PC-9 (cell line): ENCODE measurements around the gene CHCHD5.
"Not testable (repeated sequence)": the region's sequence is repeated elsewhere in the genome, so short reads cannot be mapped to it uniquely, and the experiment has no call there.

Experiments
- CTCF ChIP-seq: fragments of 200-600 bp; sonication (generic); conservative IDR thresholded peaks from 2 replicates; pipeline ENCODE4 v1.6.1; 2017; ENCODE audit warnings: mixed run types, antibody characterized with exemption, mild to moderate bottlenecking, moderate library complexity
- EZH2 ChIP-seq: fragments of 200-600 bp; sonication (generic); IDR thresholded peaks from 2 replicates; pipeline ENCODE4 v1.8.0; 2017; ENCODE audit warnings: antibody characterized with exemption, low read depth

- not testable (repeated sequence) for TF ChIP-seq CTCF, EZH2
Measured at GRCh38 chr2:112615798-112616197, 31.4 kb downstream of the CHCHD5 start.
